Measurements from ENCODE around the gene IDS. TPM values are rescaled to one million over a fixed set of nuclear protein-coding genes. Genes with fewer than 3 reads are reported as not detected.
"Not testable (repeated sequence)": the region's sequence is repeated elsewhere in the genome, so short reads cannot be mapped to it uniquely, and the experiment has no call there.

Gene IDS
- total and polyA plus RNA-seq, 12 donors: 24.0 to 89.5 (median 71.4) TPM

DNA sequence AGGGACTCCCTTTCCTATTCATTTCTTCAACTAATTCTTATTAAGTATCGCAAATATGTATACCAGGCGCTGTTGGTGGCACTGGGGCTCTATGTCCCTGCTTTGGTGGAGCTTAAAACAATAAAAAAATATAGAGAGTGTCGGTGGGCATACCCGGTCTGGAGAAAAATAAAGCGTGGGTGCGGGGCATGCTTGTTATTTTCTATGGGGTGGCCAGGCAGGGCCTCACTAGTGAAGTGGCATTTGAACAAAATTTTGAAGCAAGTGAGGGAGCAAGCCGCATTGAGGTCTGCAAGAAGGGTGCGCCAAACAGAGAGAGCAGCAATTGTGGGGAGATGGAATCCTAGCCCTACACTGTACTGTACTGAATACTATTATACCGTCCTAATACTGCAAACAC lies 565 bp upstream of the IDS start:
- TF ChIP-seq, protein P1, sequence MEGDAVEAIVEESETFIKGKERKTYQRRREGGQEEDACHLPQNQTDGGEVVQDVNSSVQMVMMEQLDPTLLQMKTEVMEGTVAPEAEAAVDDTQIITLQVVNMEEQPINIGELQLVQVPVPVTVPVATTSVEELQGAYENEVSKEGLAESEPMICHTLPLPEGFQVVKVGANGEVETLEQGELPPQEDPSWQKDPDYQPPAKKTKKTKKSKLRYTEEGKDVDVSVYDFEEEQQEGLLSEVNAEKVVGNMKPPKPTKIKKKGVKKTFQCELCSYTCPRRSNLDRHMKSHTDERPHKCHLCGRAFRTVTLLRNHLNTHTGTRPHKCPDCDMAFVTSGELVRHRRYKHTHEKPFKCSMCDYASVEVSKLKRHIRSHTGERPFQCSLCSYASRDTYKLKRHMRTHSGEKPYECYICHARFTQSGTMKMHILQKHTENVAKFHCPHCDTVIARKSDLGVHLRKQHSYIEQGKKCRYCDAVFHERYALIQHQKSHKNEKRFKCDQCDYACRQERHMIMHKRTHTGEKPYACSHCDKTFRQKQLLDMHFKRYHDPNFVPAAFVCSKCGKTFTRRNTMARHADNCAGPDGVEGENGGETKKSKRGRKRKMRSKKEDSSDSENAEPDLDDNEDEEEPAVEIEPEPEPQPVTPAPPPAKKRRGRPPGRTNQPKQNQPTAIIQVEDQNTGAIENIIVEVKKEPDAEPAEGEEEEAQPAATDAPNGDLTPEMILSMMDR (IDR thresholded peaks at IDR 0.05): no peak
- 88 to 89% methylated on average over 9 of the region's 9 CpGs for WGBS, 2 donors
- intact Hi-C loops (cut with DNase I): no loop called here

DNA sequence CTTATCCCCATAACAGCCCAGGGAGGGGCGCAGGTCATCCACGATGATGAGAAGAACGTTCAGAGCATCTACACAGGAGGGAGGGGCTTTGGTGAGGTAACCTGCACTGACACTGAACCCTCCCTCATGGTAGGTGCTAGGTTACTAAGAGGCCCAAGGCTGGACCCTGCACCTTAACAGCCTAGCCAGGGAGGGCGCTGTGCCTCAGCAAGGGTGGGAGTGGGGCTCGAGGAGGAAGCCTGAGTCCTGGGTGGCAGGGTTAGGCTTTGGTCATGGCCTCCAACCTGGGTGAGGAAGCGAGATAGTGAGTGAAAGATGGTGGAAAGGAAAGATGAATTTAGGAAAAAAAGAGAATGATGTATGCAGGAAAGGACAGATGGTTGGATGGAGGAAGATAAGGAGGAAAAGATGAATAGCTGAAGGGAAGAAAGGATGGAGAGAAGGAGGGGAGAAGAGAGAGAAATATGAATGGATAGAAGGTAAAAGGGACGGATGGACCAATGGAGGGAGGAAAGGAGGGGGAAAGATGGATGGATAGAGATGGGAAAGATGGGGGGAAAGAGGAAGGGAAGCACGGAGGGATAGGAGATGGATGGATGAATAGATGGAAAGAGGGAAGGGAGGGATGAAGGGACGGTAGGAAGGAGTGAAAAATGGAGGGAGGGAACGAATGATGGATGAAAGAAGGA lies 736 bp downstream of the IDS start:
- no peak for DNase-seq
- ATAC-seq: peak in 5 of 8 donors; percentile 16 to 44 (median 41)
- peak overlapping the region; percentile 50 to 83 (median 69) for H3K4me3 ChIP-seq
- 47 to 60% methylated on average over 10 of the region's 10 CpGs for WGBS, 2 donors
- H3K36me3 ChIP-seq: peaks cover 0 to 35% (median 9%) of the 10 kb centered on the region in 9 donors
- TF ChIP-seq, protein P1 (IDR thresholded peaks at IDR 0.05): peak in 3 of 9 donors; percentile 11 to 32 (median 15)
- peaks cover 0 to 30% (median 5%) of the 10 kb centered on the region in 9 donors for H3K4me1 ChIP-seq
- peak overlapping the region; percentile 77 to 95 (median 90) for H3K27ac ChIP-seq
- intact Hi-C loops (cut with DNase I): no loop called here
- peaks cover 0 to 9% (median 0%) of the 10 kb centered on the region in 7 donors for H3K27me3 ChIP-seq
- H3K9me3 ChIP-seq: no peaks in the 10 kb centered on the region

More for the DNA sequence above, 565 bp upstream of the IDS start:
- ATAC-seq (no peak), DNase-seq (no peak)
- Histone ChIP-seq H3K9me3 (no peaks in the 10 kb centered on the region), H3K4me1 (peaks cover 0 to 30% (median 5%) of the 10 kb centered on the region in 9 donors), H3K36me3 (peaks cover 0 to 22% (median 9%) of the 10 kb centered on the region in 9 donors), H3K27me3 (peaks cover 0 to 14% (median 0%) of the 10 kb centered on the region in 7 donors), H3K4me3 (peak overlapping the region in 8 of 10 donors; percentile 52 to 83 (median 73)), H3K27ac (peak overlapping the region in 9 of 10 donors; percentile 82 to 95 (median 91))

DNA sequence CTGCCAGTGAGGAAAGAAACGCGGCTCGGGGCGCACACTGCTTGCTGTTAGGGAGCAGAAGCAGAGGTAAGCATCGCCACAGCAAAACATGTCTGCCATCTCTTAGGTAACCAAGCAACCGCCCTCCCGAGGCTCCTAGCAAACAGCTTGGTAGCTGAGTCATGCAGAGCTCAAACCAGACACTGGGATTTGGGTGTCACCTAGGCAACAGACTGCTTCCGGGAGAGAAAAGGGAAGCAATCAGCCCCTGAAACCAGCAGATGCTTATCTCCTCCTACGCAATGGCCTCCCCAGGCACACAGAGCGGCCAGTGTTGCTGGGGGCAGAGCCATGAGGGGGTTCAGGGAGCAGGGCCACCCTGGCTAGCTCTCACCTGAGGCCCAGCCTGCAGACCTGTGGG lies 1.7 kb downstream of the IDS start:
- peaks cover 0 to 30% (median 5%) of the 10 kb centered on the region in 9 donors for H3K4me1 ChIP-seq
- peak; percentile 41 to 77 (median 61) for ATAC-seq
- intact Hi-C loops (cut with DNase I); H3K27me3 ChIP-seq; H3K9me3 ChIP-seq: not testable (repeated sequence)
- H3K27ac ChIP-seq: peak overlapping the region in 1 of 10 donors; percentile 44
- WGBS, 2 donors: 30 to 54% methylated on average over 3 to 5 of the region's 10 CpGs
- peaks cover 0 to 45% (median 9%) of the 10 kb centered on the region in 9 donors for H3K36me3 ChIP-seq
- DNase-seq: peak in 1 of 2 donors; percentile 18
- peak overlapping the region in 6 of 10 donors; percentile 67 to 83 (median 76) for H3K4me3 ChIP-seq

DNA sequence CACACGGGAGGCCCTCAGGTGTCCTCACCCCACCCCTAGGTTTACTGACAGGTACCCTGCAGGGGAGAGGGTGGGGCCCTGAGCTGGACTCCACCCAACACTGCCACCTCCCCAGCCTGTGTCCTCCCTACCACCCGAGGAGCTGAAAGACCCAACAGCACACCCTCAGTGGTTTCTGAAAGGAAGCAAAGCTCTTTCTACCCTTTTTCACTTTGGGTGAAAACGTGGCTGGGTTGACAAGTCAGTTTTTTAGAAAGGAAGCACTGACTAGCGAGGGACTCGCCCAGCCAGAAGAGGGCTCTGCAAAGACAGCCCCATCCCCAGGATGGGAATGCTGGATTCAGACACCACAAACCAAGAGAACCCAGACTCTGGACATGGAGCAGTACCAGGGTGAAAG lies 2.2 kb downstream of the IDS start:
- DNase-seq; ATAC-seq; H3K4me3 ChIP-seq; intact Hi-C loops (cut with DNase I); H3K27ac ChIP-seq; H3K9me3 ChIP-seq; H3K27me3 ChIP-seq: not testable (repeated sequence)
- H3K4me1 ChIP-seq: peaks cover 0 to 30% (median 5%) of the 10 kb centered on the region in 9 donors
- H3K36me3 ChIP-seq: peaks cover 0 to 50% (median 10%) of the 10 kb centered on the region in 9 donors
- WGBS, 2 donors: 76 to 89% methylated on average over 3 to 5 of the region's 5 CpGs

DNA sequence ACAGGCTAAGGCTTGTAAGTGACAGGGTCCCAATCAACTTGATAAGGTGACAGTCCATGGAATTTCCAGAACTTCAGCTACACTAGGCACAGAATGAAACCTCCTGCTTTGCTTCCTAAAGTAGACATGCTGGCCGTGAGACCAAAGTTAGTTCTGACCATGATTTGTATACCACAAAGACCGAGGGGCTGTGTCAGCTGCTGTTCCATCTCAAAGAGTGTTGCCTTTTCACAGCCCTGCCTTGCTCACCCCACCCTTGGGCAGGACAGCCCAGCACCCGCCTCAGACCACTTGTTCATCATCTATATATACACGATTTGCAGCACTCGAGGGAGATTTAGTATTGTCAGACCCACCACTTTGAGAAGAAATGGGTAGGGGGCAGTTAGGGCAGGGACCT lies 5.3 kb downstream of the IDS start:
- Histone ChIP-seq H3K27ac (no peak overlapping the region), H3K4me3 (no peak overlapping the region), H3K36me3 (peaks cover 0 to 81% (median 24%) of the 10 kb centered on the region in 9 donors), H3K9me3 (no peaks in the 10 kb centered on the region), H3K27me3 (no peaks in the 10 kb centered on the region), H3K4me1 (peaks cover 0 to 25% (median 5%) of the 10 kb centered on the region in 9 donors)
- no peak for DNase-seq
- TF ChIP-seq, protein P1 (IDR thresholded peaks at IDR 0.05): no peak
- no peak for ATAC-seq
- 77 to 79% methylated on average over 5 of the region's 5 CpGs for WGBS, 2 donors
- intact Hi-C loops (cut with DNase I): no loop called here
